Cardiac muscle cell (in vitro differentiated cells and primary cell): ENCODE data around the gene PRPS1. TPM values are rescaled to one million over a fixed set of nuclear protein-coding genes. Genes with fewer than 3 reads are reported as not detected.

Experiments
- DNase-seq, 2 donors: peaks; one replicate each; pipeline versions ENCODE4 v3.0.0 to v3.0.0-alpha.2; 2010 to 2017; ENCODE audit warnings: low read depth in 1 of 2, low spot score in 1 of 2
- H3K27ac ChIP-seq: fragments of 200-600 bp; sonication (generic); 2 replicates; pipeline ENCODE4 v1.5.1; 2016
- H3K27me3 ChIP-seq: fragments of 200-600 bp; sonication (generic); 2 replicates; pipeline ENCODE4 v1.6.0; 2016; ENCODE audit warnings: control low read depth
- H3K36me3 ChIP-seq: fragments of 200-600 bp; sonication (generic); 2 replicates; pipeline ENCODE4 v1.5.1; 2016; ENCODE audit warnings: control low read depth
- H3K4me1 ChIP-seq: fragments of 200-600 bp; sonication (generic); 2 replicates; pipeline ENCODE4 v1.8.1; 2017; ENCODE audit warnings: low read depth, mild to moderate bottlenecking, mixed run types
- H3K4me3 ChIP-seq: fragments of 200-600 bp; sonication (generic); 2 replicates; pipeline ENCODE4 v1.5.1; 2016; ENCODE audit warnings: mild to moderate bottlenecking
- H3K9me3 ChIP-seq: fragments of 200-600 bp; sonication (generic); 2 replicates; pipeline ENCODE4 v1.5.1; 2017; ENCODE audit warnings: low read depth, mild to moderate bottlenecking, control low read depth
- polyA plus RNA-seq: library from polyadenylated mRNA; unstranded; fragments of >200 nt; fragmentation: Nextera tagmentation; extraction: Ambion mirVana; gene quantifications from 2 replicates; pipeline ENCODE4 v1.2.1, GENCODE V29; 2016
- total RNA-seq: library from RNA; depleted of rRNA; stranded (reverse); fragments of >200 nt; gene quantifications from 2 replicates; pipeline ENCODE4 v1.2.3, GENCODE V29; 2016
- TF ChIP-seq, protein P1 (sequence below): IDR thresholded peaks from 2 replicates; pipeline ENCODE4 v1.5.1; 2012; ENCODE audit warnings: low read depth, mild to moderate bottlenecking, low read length

The PRPS1 gene
- total and polyA plus RNA-seq, 2 experiments from 2014 or later = 75.4 to 78.7 TPM

DNA sequence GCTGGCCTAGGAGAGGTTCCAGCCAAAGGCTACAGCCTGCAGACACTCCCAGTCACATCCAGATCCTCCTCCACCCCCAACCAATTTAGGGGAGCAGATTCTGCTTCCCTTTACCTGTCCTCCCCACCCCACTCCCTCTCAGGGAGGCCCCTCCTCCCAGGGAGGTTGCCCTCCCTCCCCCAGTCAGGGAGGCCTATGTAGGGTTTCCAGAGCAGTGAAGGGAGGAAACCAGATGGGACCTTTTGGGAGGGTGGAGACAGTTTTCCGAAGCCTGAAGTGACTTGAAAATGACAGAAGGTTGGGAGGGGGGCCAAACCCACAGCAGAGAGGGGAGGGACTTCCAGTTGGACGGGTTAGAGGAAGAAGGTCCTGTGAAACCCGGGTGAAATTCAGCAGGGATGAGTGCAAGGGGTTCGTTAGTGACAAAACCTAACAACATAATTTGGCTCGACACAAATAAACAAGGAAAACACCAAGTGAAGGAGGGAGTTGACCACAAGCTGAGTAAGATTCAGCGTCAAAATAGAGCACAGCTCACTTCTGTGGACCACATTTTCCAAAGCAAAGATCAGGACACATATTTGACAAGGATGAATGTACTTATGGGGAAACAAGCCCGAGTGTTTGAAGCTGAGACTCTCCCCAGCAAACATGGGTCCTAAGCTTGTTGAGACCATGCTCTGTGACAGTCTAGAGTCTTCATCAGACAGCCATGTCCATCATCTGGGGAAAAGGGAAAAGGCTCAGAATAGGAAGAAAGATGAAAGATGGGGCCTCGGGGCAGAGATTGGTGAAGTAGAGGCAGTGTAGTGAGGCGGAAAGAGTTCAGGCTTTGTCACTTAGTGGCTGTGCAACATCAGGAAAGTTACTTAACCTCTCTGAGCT is 46.4 kb downstream of the PRPS1 start:
- no peak overlapping the region for H3K27ac ChIP-seq
- H3K4me1 ChIP-seq = peaks cover 25% of the 10 kb centered on the region
- no peaks in the 10 kb centered on the region for H3K9me3 ChIP-seq
- no peaks in the 10 kb centered on the region for H3K27me3 ChIP-seq
- no peak overlapping the region for H3K4me3 ChIP-seq
- peak in 1 of 2 donors; percentile 94 for DNase-seq
- no peaks in the 10 kb centered on the region for H3K36me3 ChIP-seq
- TF ChIP-seq, protein P1, sequence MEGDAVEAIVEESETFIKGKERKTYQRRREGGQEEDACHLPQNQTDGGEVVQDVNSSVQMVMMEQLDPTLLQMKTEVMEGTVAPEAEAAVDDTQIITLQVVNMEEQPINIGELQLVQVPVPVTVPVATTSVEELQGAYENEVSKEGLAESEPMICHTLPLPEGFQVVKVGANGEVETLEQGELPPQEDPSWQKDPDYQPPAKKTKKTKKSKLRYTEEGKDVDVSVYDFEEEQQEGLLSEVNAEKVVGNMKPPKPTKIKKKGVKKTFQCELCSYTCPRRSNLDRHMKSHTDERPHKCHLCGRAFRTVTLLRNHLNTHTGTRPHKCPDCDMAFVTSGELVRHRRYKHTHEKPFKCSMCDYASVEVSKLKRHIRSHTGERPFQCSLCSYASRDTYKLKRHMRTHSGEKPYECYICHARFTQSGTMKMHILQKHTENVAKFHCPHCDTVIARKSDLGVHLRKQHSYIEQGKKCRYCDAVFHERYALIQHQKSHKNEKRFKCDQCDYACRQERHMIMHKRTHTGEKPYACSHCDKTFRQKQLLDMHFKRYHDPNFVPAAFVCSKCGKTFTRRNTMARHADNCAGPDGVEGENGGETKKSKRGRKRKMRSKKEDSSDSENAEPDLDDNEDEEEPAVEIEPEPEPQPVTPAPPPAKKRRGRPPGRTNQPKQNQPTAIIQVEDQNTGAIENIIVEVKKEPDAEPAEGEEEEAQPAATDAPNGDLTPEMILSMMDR = no peak

DNA sequence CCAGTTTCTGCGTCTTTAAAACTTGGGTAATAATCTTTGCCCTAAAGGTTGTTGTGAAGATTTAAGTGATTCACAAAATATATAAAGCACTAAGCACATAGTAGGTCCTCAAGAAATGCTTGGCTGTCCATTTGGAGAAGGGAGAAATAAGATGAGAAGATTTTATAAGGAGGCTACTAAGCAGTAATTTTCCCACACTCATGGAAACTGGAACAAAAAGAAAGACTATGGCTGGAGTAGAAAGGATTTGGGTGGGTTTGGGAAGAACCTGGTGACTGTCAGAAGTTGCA is 47.0 kb downstream of the PRPS1 start:
- TF ChIP-seq, protein P1 = no peak
- Histone ChIP-seq H3K36me3 (no peaks in the 10 kb centered on the region), H3K4me1 (peaks cover 24% of the 10 kb centered on the region), H3K4me3 (no peak overlapping the region), H3K27me3 (no peaks in the 10 kb centered on the region), H3K9me3 (no peaks in the 10 kb centered on the region), H3K27ac (no peak overlapping the region)
- DNase-seq = no peak

DNA sequence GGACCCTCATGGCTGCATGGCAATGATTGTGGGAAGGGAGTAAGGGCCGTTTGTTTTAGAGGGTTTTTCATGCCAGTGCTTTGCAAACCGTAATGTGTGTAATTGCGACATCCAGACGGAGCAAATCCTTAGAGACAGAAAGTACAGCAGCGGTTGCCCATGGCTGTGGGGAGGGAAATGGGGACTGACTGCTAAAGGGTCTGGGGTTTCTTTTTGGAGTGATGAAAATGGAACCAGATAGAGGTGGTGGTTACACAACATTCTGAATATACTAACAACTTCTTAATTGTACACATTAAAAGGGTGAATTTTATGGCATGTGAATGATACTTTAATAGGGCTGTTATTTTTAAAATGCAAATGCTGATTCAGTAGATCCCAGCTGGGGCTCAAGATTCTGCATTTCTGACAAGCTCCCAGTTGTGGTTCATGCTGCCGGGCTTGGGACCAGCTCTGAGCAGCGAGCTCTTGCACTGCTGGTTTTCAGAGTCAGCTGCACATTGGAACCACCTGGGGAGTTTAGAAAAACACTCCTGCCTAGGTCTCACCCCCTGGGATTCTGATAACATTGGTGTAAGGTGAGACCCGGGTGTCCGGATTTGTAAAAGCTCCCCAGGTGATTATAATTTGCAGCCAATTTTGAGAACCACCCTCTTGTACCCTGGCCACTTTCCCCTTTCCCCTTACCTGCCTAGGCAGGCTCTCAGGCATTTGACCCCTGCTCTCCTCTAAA is 47.7 kb downstream of the PRPS1 start:
- Histone ChIP-seq H3K27me3 (no peaks in the 10 kb centered on the region), H3K4me3 (no peak overlapping the region), H3K4me1 (peaks cover 24% of the 10 kb centered on the region), H3K36me3 (no peaks in the 10 kb centered on the region), H3K27ac (no peak overlapping the region), H3K9me3 (no peaks in the 10 kb centered on the region)
- TF ChIP-seq, protein P1 = no peak
- peak in 1 of 2 donors; percentile 80 for DNase-seq

DNA sequence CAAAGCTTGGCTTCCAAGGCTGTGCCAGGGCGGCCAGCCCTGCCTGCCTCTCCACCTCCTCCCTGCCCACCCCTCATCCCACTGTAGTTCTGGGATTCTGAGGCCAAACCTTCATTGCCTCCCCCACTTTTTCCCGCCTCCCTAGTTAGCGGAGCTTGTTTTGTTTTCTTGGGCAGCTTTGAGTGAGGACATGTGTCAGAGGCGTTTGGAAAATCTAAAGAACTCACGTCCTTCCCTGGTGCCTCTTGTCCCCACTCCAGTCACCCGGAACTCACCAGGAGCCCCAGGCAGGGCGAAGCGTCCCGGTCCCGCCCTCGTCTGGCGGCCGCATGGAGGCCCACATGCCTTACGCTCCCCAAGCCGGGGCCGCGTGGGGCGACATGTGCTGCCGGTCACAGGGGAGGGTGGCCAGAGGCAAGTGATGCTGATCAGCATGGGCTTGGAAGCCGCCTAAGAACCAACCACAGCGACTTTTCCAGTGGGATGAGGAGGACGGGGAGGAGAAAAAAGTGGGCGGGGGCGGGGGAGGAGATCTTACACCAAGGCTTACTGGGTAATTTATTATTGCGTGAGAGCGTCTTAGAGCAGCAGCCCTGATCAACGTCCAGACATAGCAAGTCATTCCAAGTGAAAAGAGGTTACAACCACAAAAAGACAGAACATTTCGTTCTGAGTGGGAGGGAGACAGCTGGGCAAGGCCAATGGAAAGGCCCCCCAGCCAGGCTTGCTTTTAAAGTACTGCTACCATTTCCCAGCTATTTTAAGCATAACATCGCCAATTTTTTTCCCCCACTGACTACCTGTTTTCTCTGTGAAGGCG is 48.5 kb downstream of the PRPS1 start:
- H3K36me3 ChIP-seq = no peaks in the 10 kb centered on the region
- H3K4me1 ChIP-seq = peaks cover 24% of the 10 kb centered on the region
- no peak overlapping the region for H3K27ac ChIP-seq
- peak; percentile 48 to 96 for DNase-seq
- H3K27me3 ChIP-seq = no peaks in the 10 kb centered on the region
- TF ChIP-seq, protein P1 = no peak
- H3K9me3 ChIP-seq = no peaks in the 10 kb centered on the region
- no peak overlapping the region for H3K4me3 ChIP-seq

DNA sequence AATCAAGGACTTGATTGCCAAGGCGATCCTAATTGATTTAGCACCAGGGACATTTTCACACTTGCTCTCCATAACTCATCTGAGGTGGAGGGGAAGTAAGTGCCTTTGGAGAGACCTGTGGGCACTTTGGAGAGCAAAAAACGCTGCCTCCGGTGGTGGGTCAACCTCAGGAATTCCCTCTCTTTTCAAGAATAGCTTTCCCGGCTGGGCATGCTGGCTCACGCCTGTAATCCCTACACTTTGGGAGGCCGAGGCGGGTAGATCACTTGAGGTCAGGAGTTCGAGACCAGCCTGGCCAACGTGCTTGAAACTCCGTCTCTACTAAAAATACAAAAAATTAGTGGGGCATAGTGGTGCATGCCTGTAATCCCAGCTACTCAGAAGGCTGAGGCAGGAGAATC is 49.2 kb downstream of the PRPS1 start:
- H3K27me3 ChIP-seq = no peaks in the 10 kb centered on the region
- DNase-seq = peak; percentile 29 to 54
- H3K4me3 ChIP-seq = no peak overlapping the region
- TF ChIP-seq, protein P1 = no peak
- H3K4me1 ChIP-seq = peaks cover 24% of the 10 kb centered on the region
- H3K36me3 ChIP-seq = no peaks in the 10 kb centered on the region
- no peaks in the 10 kb centered on the region for H3K9me3 ChIP-seq
- H3K27ac ChIP-seq = no peak overlapping the region
